G401 (cell line): ENCODE results near the gene PRAMEF5. TPM values are rescaled to one million over a fixed set of nuclear protein-coding genes. Genes with fewer than 3 reads are reported as not detected.
"Not testable (repeated sequence)": the region's sequence is repeated elsewhere in the genome, so short reads cannot be mapped to it uniquely, and the experiment has no call there.

Experiments used
- DNase-seq: peaks from one replicate; pipeline ENCODE4 v3.0.0-alpha.2; 2015; ENCODE audit warnings: low spot score
- in situ Hi-C: cut with HindIII; loops from 2 replicates; pipeline ENCODE4 v1.10.0; 2016; ENCODE audit warnings: low sequenced_read_pairs, mixed read lengths
- total RNA-seq: library from RNA; depleted of rRNA; stranded (reverse); fragments of >200 nt; shearing (Covaris generic); gene quantifications from 2 replicates; pipeline ENCODE4 v1.2.3, GENCODE V29; 2014; rRNA removed

The PRAMEF5 gene
- total RNA-seq, 1 experiment from 2014 or later = 0.17 TPM

GRCh38 chr1:13246554-13246871, 7.5 kb upstream of the PRAMEF5 start:
- DNase-seq, in situ Hi-C loops: not testable (repeated sequence)

GRCh38 chr1:13247122-13247521, 6.9 kb upstream of the PRAMEF5 start:
- DNase-seq, in situ Hi-C loops: not testable (repeated sequence)

- in situ Hi-C loops, DNase-seq: not testable (repeated sequence)
Observed at GRCh38 chr1:13265124-13265523, 11.1 kb downstream of the PRAMEF5 start.

- DNase-seq, in situ Hi-C loops: not testable (repeated sequence)
Observed at GRCh38 chr1:13277016-13277415, 23.0 kb downstream of the PRAMEF5 start.

GRCh38 chr1:13279617-13280016, 25.6 kb downstream of the PRAMEF5 start:
- in situ Hi-C loops, DNase-seq: not testable (repeated sequence)

- in situ Hi-C loops, DNase-seq: not testable (repeated sequence)
Observed at GRCh38 chr1:13285037-13285436, 31.0 kb downstream of the PRAMEF5 start, which contains the start of gene PRAMEF8. TSS of gene PRAMEF8 (minus strand) at chr1:13285137. CDS start at chr1:13284091, 1,046 bp downstream.

GRCh38 chr1:13289030-13289429, 35.0 kb downstream of the PRAMEF5 start:
- in situ Hi-C loops, DNase-seq: not testable (repeated sequence)

GRCh38 chr1:13297216-13297931, 43.4 kb downstream of the PRAMEF5 start:
- in situ Hi-C loops, DNase-seq: not testable (repeated sequence)

- DNase-seq, in situ Hi-C loops: not testable (repeated sequence)
Observed at GRCh38 chr1:13298699-13299098, 44.7 kb downstream of the PRAMEF5 start.

- in situ Hi-C loops, DNase-seq: not testable (repeated sequence)
Observed at GRCh38 chr1:13302197-13302596, 48.2 kb downstream of the PRAMEF5 start.

GRCh38 chr1:13303239-13303638, 49.2 kb downstream of the PRAMEF5 start, which contains the start of gene PRAMEF33:
TSS of gene PRAMEF33 (plus strand) at chr1:13303539. CDS start at chr1:13305955, 2,416 bp downstream.
- DNase-seq, in situ Hi-C loops: not testable (repeated sequence)

Other genes with a start within 250 kb of the PRAMEF5 start
- gene PRAMEF27, start 197.6 kb upstream of the PRAMEF5 start, total RNA-seq = not detected in 2 replicates
- not detected in 2 replicates for gene HNRNPCL3, start 193.4 kb upstream of the PRAMEF5 start, total RNA-seq
- not detected in 2 replicates for gene PRAMEF25, start 183.4 kb upstream of the PRAMEF5 start, total RNA-seq
- not detected in 2 replicates for gene HNRNPCL2, start 137.3 kb upstream of the PRAMEF5 start, total RNA-seq
- gene PRAMEF26, start 98.2 kb upstream of the PRAMEF5 start, total RNA-seq = not detected in 2 replicates
- gene HNRNPCL4, start 88.6 kb upstream of the PRAMEF5 start, total RNA-seq = not detected in 2 replicates
- not detected in 2 replicates for gene PRAMEF9, start 82.3 kb upstream of the PRAMEF5 start, total RNA-seq
- gene PRAMEF13, start 52.8 kb upstream of the PRAMEF5 start, total RNA-seq = 0.64 TPM in 1 of 2 replicates, not detected in the other
- not detected in 2 replicates for gene PRAMEF18, start 28.0 kb upstream of the PRAMEF5 start, total RNA-seq
- gene PRAMEF8, start 30.9 kb downstream of the PRAMEF5 start, total RNA-seq = 0.43 and 3.0 TPM in 2 replicates
- not detected in 2 replicates for gene PRAMEF33, start 49.3 kb downstream of the PRAMEF5 start, total RNA-seq
- 0.12 and 0.24 TPM in 2 replicates for gene PRAMEF15, start 61.4 kb downstream of the PRAMEF5 start, total RNA-seq
- gene PRAMEF14, start 92.9 kb downstream of the PRAMEF5 start, total RNA-seq = 1.5 TPM in 1 of 2 replicates, not detected in the other
- not detected in 2 replicates for gene PRAMEF19, start 117.7 kb downstream of the PRAMEF5 start, total RNA-seq
- gene PRAMEF17, start 135.4 kb downstream of the PRAMEF5 start, total RNA-seq = not detected in 2 replicates
- gene PRAMEF20, start 156.3 kb downstream of the PRAMEF5 start, total RNA-seq = not detected in 2 replicates